Caco-2 (cell line): ENCODE results near the gene SLC34A3. TPM values are rescaled to one million over a fixed set of nuclear protein-coding genes. Genes with fewer than 3 reads are reported as not detected.

Experiments used
- BruUV-seq: library from RNA; stranded (reverse); fragments of 400-500 nt; replicated peaks from 2 replicates; lab custom pipeline; 2021; lab: Mats Ljungman, UMichigan
- CTCF ChIA-PET: fragments of 300-600 bp; sonication (Branson Sonifier 250); formaldehyde crosslinking; loops from one replicate; lab custom pipeline; 2022; ENCODE audit warnings: antibody characterized with exemption; lab: Charles Lee
- POLR2A ChIA-PET: fragments of 300-600 bp; sonication (Branson Sonifier 250); formaldehyde crosslinking; loops from one replicate; lab custom pipeline; 2022; ENCODE audit warnings: antibody characterized with exemption; lab: Charles Lee
- DNase-seq, 2 experiments: peaks; one replicate each; pipeline versions ENCODE4 v3.0.0 to v3.0.0-alpha.2; 2020 to 2022
- H3K27me3 ChIP-seq: replicated peaks from 2 replicates; pipeline ENCODE4 v1.6.0; 2011; ENCODE audit warnings: low read length; ENCODE audit not compliant: control insufficient read depth, insufficient read depth
- H3K36me3 ChIP-seq: 2 replicates; pipeline ENCODE4 v1.5.1; 2011; ENCODE audit warnings: low read length; ENCODE audit not compliant: control insufficient read depth, insufficient read depth
- H3K4me1 ChIP-seq: fragments of 250-450 bp; sonication (Bioruptor Pico); 2 replicates; pipeline ENCODE4 v1.5.1; 2020; ENCODE audit warnings: mild to moderate bottlenecking
- H3K4me3 ChIP-seq: 2 replicates; pipeline ENCODE4 v1.5.1; 2011; ENCODE audit warnings: low read depth, mild to moderate bottlenecking, control low read depth, low read length
- H3K9me3 ChIP-seq: fragments of 250-450 bp; sonication (Bioruptor Pico); 2 replicates; pipeline ENCODE4 v1.5.1; 2020; ENCODE audit warnings: mild to moderate bottlenecking, moderate library complexity
- H3K27ac Mint-ChIP-seq: one replicate; pipeline ENCODE4 v1.8.0; 2022; ENCODE audit warnings: mixed read lengths; ENCODE audit not compliant: unreplicated experiment
- H3K27me3 Mint-ChIP-seq: one replicate; pipeline ENCODE4 v1.8.0; 2022; ENCODE audit warnings: mixed read lengths; ENCODE audit not compliant: insufficient read depth, unreplicated experiment
- H3K36me3 Mint-ChIP-seq: one replicate; pipeline ENCODE4 v1.8.0; 2022; ENCODE audit warnings: mild to moderate bottlenecking, mixed read lengths; ENCODE audit not compliant: insufficient read depth, unreplicated experiment
- H3K4me1 Mint-ChIP-seq: one replicate; pipeline ENCODE4 v1.8.0; 2022; ENCODE audit warnings: low read depth, mixed read lengths; ENCODE audit not compliant: unreplicated experiment
- H3K4me3 Mint-ChIP-seq: one replicate; pipeline ENCODE4 v1.8.0; 2022; ENCODE audit warnings: mild to moderate bottlenecking, moderate library complexity, mixed read lengths; ENCODE audit not compliant: unreplicated experiment
- H3K9me3 Mint-ChIP-seq: one replicate; pipeline ENCODE4 v1.8.0; 2022; ENCODE audit warnings: mixed read lengths; ENCODE audit not compliant: unreplicated experiment
- CTCF ChIP-seq, 2 experiments: fragments of 200-600 bp in 1 of 2; IDR thresholded peaks; 1 replicate in 1 of 2; 2 replicates in 1 of 2; pipeline versions ENCODE4 v1.5.1 to v1.8.0; 2011 to 2022; ENCODE audit warnings: antibody characterized with exemption in 1 of 2, control low read depth in 1 of 2, inconsistent platforms in 1 of 2, low read depth in 1 of 2, low read length in 1 of 2, mild to moderate bottlenecking in 1 of 2, moderate library complexity in 1 of 2; ENCODE audit not compliant: insufficient read depth in 1 of 2, severe bottlenecking in 1 of 2, unreplicated experiment in 1 of 2
- intact Hi-C: fragments of 100-400 bp; cut with micrococcal nuclease; formaldehyde crosslinking; loops from one replicate; pipeline ENCODE4 v1.10.0; 2022; ENCODE audit not compliant: unreplicated experiment
- total RNA-seq: library from RNA; stranded (reverse); gene quantifications from 2 replicates; pipeline ENCODE4 v1.2.3, GENCODE V29; 2022

The SLC34A3 gene
- total RNA-seq, 1 experiment from 2014 or later, result not detected

- no peak overlapping the region for H3K27ac Mint-ChIP-seq
- ChIA-PET POLR2A (interaction anchor here (0.6 to 0.7 kb wide), 2 partner anchors 12 to 59 kb away, joined by 3 to 4 read pairs; partner anchors contain the start of gene TUBB4B), CTCF (interaction anchor here (0.6 to 0.7 kb wide), 2 partner anchors 11 to 180 kb away, joined by 3 to 5 read pairs; no protein-coding TSS in a partner anchor)
These were observed 1.5 kb upstream of the SLC34A3 start for GRCh38 chr9:137228968-137229896.

GRCh38 chr9:137229903-137230704 is 597 bp upstream of the SLC34A3 start:
- Histone ChIP-seq H3K36me3 (no peaks in the 10 kb centered on the region), H3K4me3 (no peak overlapping the region), H3K4me1 (peaks cover 38% of the 10 kb centered on the region), H3K9me3 (no peaks in the 10 kb centered on the region), H3K27me3 (no peaks in the 10 kb centered on the region)
- no peak for TF ChIP-seq CTCF (IDR thresholded peaks at IDR 0.05; ENCODE audit: insufficient read depth in 1 of 2, low read depth in 1 of 2, low read length in 1 of 2, severe bottlenecking in 1 of 2, unreplicated experiment in 1 of 2)
- intact Hi-C loops, result no loop called here
- POLR2A ChIA-PET, result interaction anchor here (0.6 to 0.7 kb wide), 2 partner anchors 11 to 60 kb away, joined by 3 to 4 read pairs; partner anchors contain the start of gene TUBB4B
- Mint-ChIP-seq H3K36me3 (peaks cover 9% of the 10 kb centered on the region), H3K27me3 (no peaks in the 10 kb centered on the region), H3K27ac (no peak overlapping the region), H3K4me1 (peaks cover 18% of the 10 kb centered on the region), H3K4me3 (no peak overlapping the region), H3K9me3 (no peaks in the 10 kb centered on the region)
- no TSS peak for BruUV-seq
- DNase-seq, result no peak
- CTCF ChIA-PET, result interaction anchor here (0.6 to 0.7 kb wide), 2 partner anchors 10 to 181 kb away, joined by 3 to 5 read pairs; no protein-coding TSS in a partner anchor

More at GRCh38 chr9:137228968-137229896, 1.5 kb upstream of the SLC34A3 start:
- Histone ChIP-seq H3K27me3 (no peaks in the 10 kb centered on the region), H3K9me3 (no peaks in the 10 kb centered on the region), H3K4me3 (no peak overlapping the region), H3K36me3 (no peaks in the 10 kb centered on the region), H3K4me1 (peaks cover 38% of the 10 kb centered on the region)
- Mint-ChIP-seq H3K36me3 (peaks cover 4% of the 10 kb centered on the region), H3K4me3 (no peak overlapping the region), H3K4me1 (peaks cover 13% of the 10 kb centered on the region), H3K27me3 (no peaks in the 10 kb centered on the region), H3K9me3 (no peaks in the 10 kb centered on the region)
- no peak for TF ChIP-seq CTCF (IDR thresholded peaks at IDR 0.05; ENCODE audit: insufficient read depth in 1 of 2, low read depth in 1 of 2, low read length in 1 of 2, severe bottlenecking in 1 of 2, unreplicated experiment in 1 of 2)
- BruUV-seq, result no TSS peak
- intact Hi-C loops, result no loop called here
- DNase-seq, result no peak
